Neural progenitor cell (in vitro differentiated cells): ENCODE results near the gene PDE1A. TPM values are rescaled to one million over a fixed set of nuclear protein-coding genes. Genes with fewer than 3 reads are reported as not detected.

ENCODE experiments used
- DNase-seq: peaks from one replicate; pipeline ENCODE4 v3.0.0-alpha.2; 2016; ENCODE audit warnings: low spot score
- H2AFZ ChIP-seq: fragments of 200-600 bp; sonication (generic); replicated peaks from 2 replicates; pipeline ENCODE4 v1.6.1; 2016; ENCODE audit warnings: antibody characterized with exemption
- H3F3A ChIP-seq: fragments of 200-600 bp; sonication (generic); 2 replicates; pipeline ENCODE4 v1.6.1; 2016; ENCODE audit warnings: antibody characterized with exemption, low read depth
- H3K27ac ChIP-seq: fragments of 200-600 bp; sonication (generic); 2 replicates; pipeline ENCODE4 v1.5.1; 2016; ENCODE audit warnings: mild to moderate bottlenecking
- H3K27me3 ChIP-seq: fragments of 200-600 bp; sonication (generic); 2 replicates; pipeline ENCODE4 v1.6.1; 2016; ENCODE audit warnings: mild to moderate bottlenecking, moderate library complexity
- H3K36me3 ChIP-seq: fragments of 200-600 bp; sonication (generic); 2 replicates; pipeline ENCODE4 v1.5.1; 2016
- H3K4me1 ChIP-seq: fragments of 200-600 bp; sonication (generic); 2 replicates; pipeline ENCODE4 v1.6.1; 2016; ENCODE audit warnings: mixed run types
- H3K4me2 ChIP-seq: fragments of 200-600 bp; sonication (generic); 2 replicates; pipeline ENCODE4 v1.6.1; 2016
- H3K4me3 ChIP-seq: fragments of 200-600 bp; sonication (generic); 2 replicates; pipeline ENCODE4 v1.5.1; 2016
- H3K79me2 ChIP-seq: fragments of 200-600 bp; sonication (generic); 2 replicates; pipeline ENCODE4 v1.6.1; 2016; ENCODE audit warnings: low read depth
- H3K9ac ChIP-seq: fragments of 200-600 bp; sonication (generic); 2 replicates; pipeline ENCODE4 v1.6.1; 2016
- H3K9me3 ChIP-seq: fragments of 200-600 bp; sonication (generic); 2 replicates; pipeline ENCODE4 v1.5.1; 2016; ENCODE audit warnings: low read depth
- H4K20me1 ChIP-seq: fragments of 200-600 bp; sonication (generic); 2 replicates; pipeline ENCODE4 v1.6.1; 2016; ENCODE audit warnings: low read depth
- H3K27ac Mint-ChIP-seq: 3 replicates; pipeline ENCODE4 v1.8.0; 2021; ENCODE audit warnings: mixed read lengths
- H3K27me3 Mint-ChIP-seq: 2 replicates; pipeline ENCODE4 v1.8.0; 2022; ENCODE audit warnings: low read depth, mild to moderate bottlenecking, inconsistent platforms, moderate library complexity, mixed read lengths; ENCODE audit not compliant: insufficient read depth
- H3K36me3 Mint-ChIP-seq: 3 replicates; pipeline ENCODE4 v1.8.0; 2021; ENCODE audit warnings: mixed read lengths
- H3K4me1 Mint-ChIP-seq: 3 replicates; pipeline ENCODE4 v1.8.0; 2021; ENCODE audit warnings: mixed read lengths
- H3K4me3 Mint-ChIP-seq: 3 replicates; pipeline ENCODE4 v1.8.0; 2021; ENCODE audit warnings: mild to moderate bottlenecking, moderate library complexity, mixed read lengths
- H3K9me3 Mint-ChIP-seq: 3 replicates; pipeline ENCODE4 v1.8.0; 2020; ENCODE audit warnings: mixed read lengths
- EZH2 ChIP-seq: fragments of 200-600 bp; sonication (generic); IDR thresholded peaks from 2 replicates; pipeline ENCODE4 v1.6.1; 2017; ENCODE audit warnings: antibody characterized with exemption, mild to moderate bottlenecking, moderate library complexity
- EZH2phosphoT487 ChIP-seq: fragments of 200-600 bp; sonication (generic); IDR thresholded peaks from 2 replicates; pipeline ENCODE4 v1.6.1; 2017; ENCODE audit warnings: antibody characterized with exemption
- total RNA-seq: library from RNA; depleted of rRNA; stranded (reverse); fragments of >200 nt; gene quantifications from 2 replicates; pipeline ENCODE4 v1.2.3, GENCODE V29; 2015; ENCODE audit warnings: low replicate concordance
- TF ChIP-seq, protein P1 (sequence below): fragments of 200-600 bp; sonication (generic); IDR thresholded peaks from 2 replicates; pipeline ENCODE4 v1.5.1; 2017; ENCODE audit warnings: antibody characterized with exemption, mild to moderate bottlenecking

Gene PDE1A
- total RNA-seq, 1 donor from 2014 or later: not detected

DNA sequence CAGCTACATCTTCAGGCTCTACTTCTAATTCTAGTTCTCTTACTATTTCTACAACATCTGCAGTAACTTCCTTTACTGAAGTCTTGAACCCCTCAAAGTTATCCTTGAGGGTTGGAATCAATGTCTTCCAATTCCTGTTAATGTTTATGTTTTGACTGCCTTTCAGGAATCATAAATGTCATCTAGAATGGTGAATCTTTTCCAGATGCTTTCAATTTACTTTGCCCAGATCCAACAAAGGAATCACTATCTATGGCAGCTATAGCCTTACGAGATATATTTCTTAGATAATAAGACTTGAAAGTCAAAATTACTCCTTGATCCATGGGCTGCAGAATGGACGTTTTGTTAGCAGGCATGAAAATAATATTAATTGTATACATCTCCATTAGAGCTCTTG, 123.9 kb downstream of the PDE1A start:
- Mint-ChIP-seq H3K9me3 (no peaks in the 10 kb centered on the region), H3K4me3 (no peak overlapping the region), H3K4me1 (no peaks in the 10 kb centered on the region), H3K27ac (no peak overlapping the region), H3K36me3 (no peaks in the 10 kb centered on the region), H3K27me3 (no peaks in the 10 kb centered on the region)
- H3K9ac ChIP-seq: no peak overlapping the region
- no peak overlapping the region for H3K4me2 ChIP-seq
- H3K79me2 ChIP-seq: no peaks in the 10 kb centered on the region
- TF ChIP-seq EZH2 (no peak), EZH2phosphoT487 (no peak)
- TF ChIP-seq, protein P1, sequence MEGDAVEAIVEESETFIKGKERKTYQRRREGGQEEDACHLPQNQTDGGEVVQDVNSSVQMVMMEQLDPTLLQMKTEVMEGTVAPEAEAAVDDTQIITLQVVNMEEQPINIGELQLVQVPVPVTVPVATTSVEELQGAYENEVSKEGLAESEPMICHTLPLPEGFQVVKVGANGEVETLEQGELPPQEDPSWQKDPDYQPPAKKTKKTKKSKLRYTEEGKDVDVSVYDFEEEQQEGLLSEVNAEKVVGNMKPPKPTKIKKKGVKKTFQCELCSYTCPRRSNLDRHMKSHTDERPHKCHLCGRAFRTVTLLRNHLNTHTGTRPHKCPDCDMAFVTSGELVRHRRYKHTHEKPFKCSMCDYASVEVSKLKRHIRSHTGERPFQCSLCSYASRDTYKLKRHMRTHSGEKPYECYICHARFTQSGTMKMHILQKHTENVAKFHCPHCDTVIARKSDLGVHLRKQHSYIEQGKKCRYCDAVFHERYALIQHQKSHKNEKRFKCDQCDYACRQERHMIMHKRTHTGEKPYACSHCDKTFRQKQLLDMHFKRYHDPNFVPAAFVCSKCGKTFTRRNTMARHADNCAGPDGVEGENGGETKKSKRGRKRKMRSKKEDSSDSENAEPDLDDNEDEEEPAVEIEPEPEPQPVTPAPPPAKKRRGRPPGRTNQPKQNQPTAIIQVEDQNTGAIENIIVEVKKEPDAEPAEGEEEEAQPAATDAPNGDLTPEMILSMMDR: no peak
- H3K36me3 ChIP-seq: no peaks in the 10 kb centered on the region
- no peaks in the 10 kb centered on the region for H4K20me1 ChIP-seq
- no peak overlapping the region for H3K27ac ChIP-seq
- no peak overlapping the region for H3K4me3 ChIP-seq
- H2AFZ ChIP-seq: no peak overlapping the region
- H3K4me1 ChIP-seq: no peaks in the 10 kb centered on the region
- no peaks in the 10 kb centered on the region for H3F3A ChIP-seq
- no peaks in the 10 kb centered on the region for H3K27me3 ChIP-seq
- DNase-seq: no peak
- no peaks in the 10 kb centered on the region for H3K9me3 ChIP-seq

DNA sequence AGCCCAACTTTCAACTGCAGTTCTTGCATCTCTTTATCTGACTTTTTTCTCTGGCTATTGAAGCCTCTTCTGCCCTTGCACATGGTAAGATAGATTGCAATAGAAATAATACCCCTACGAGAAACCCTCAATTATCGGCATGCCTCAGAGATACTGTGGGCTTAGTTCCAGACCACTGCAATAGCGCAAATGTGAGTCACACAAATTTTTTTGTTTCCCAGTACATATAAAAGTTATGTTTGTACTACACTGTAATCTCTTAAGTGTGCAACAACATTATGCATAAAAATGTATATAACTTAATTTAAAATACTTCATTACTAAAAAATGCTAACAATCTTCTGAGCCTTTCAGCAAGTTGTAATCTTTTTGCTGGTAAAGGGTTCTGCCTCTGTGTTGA, 124.7 kb downstream of the PDE1A start:
- no peak overlapping the region for H3K4me2 ChIP-seq
- H3K9me3 ChIP-seq: no peaks in the 10 kb centered on the region
- TF ChIP-seq EZH2: no peak
- TF ChIP-seq EZH2phosphoT487: no peak
- TF ChIP-seq, protein P1: no peak
- no peak for DNase-seq
- Mint-ChIP-seq H3K4me3 (no peak overlapping the region), H3K4me1 (no peaks in the 10 kb centered on the region), H3K27me3 (no peaks in the 10 kb centered on the region), H3K27ac (no peak overlapping the region), H3K36me3 (no peaks in the 10 kb centered on the region), H3K9me3 (no peaks in the 10 kb centered on the region)
- no peaks in the 10 kb centered on the region for H3K4me1 ChIP-seq
- H3K27me3 ChIP-seq: no peaks in the 10 kb centered on the region
- no peak overlapping the region for H2AFZ ChIP-seq
- no peaks in the 10 kb centered on the region for H4K20me1 ChIP-seq
- no peak overlapping the region for H3K27ac ChIP-seq
- no peak overlapping the region for H3K4me3 ChIP-seq
- H3K9ac ChIP-seq: no peak overlapping the region
- no peaks in the 10 kb centered on the region for H3F3A ChIP-seq
- no peaks in the 10 kb centered on the region for H3K36me3 ChIP-seq
- no peaks in the 10 kb centered on the region for H3K79me2 ChIP-seq

DNA sequence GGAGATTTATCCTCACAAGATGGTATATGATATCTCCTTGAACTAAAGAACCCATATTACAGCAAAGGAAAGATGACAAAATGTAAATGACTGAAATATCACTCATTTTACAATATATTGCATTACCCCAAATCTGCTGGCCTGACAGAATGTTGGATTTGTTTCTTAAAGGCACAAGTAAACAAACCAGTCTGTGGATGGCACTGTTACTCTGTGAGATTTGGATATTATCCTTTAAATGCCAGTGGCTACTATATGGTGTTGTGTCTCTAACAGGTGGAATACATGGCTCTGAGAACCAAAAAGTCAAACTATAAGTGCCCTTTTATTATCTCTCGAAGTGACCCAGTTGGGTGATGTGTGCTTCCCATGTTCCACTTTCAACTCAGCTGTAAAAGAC, 125.7 kb downstream of the PDE1A start:
- Histone ChIP-seq H3K27me3 (no peaks in the 10 kb centered on the region), H3K36me3 (no peaks in the 10 kb centered on the region), H3K27ac (no peak overlapping the region), H3K4me2 (no peak overlapping the region), H3F3A (no peaks in the 10 kb centered on the region), H3K4me3 (no peak overlapping the region), H4K20me1 (no peaks in the 10 kb centered on the region), H3K9ac (no peak overlapping the region), H2AFZ (no peak overlapping the region), H3K79me2 (no peaks in the 10 kb centered on the region), H3K9me3 (no peaks in the 10 kb centered on the region), H3K4me1 (no peaks in the 10 kb centered on the region)
- H3K36me3 Mint-ChIP-seq: no peaks in the 10 kb centered on the region
- TF ChIP-seq, protein P1: no peak
- TF ChIP-seq EZH2 (no peak), EZH2phosphoT487 (no peak)
- H3K9me3 Mint-ChIP-seq: no peaks in the 10 kb centered on the region
- H3K4me1 Mint-ChIP-seq: no peaks in the 10 kb centered on the region
- no peak for DNase-seq
- no peak overlapping the region for H3K27ac Mint-ChIP-seq
- H3K4me3 Mint-ChIP-seq: no peak overlapping the region
- no peaks in the 10 kb centered on the region for H3K27me3 Mint-ChIP-seq

DNA sequence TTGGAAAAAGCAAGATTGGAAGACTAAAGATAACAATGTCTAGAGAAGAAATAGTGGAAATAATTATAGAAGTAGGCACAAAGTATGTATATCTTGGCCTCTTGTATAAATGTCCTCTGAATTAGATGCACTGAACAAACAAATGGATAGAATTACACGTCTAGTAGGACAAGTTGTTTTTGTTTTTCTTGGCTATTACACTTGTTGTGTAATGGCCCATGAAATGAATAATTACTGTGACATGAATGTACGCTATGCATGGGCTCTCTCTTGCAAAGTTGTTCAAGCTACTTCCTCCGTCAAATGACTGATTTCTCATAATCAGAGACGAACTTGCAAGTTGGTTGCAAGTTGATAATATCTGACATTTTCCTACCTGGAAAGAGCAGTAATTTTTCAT, 126.2 kb downstream of the PDE1A start:
- H3K9me3 Mint-ChIP-seq: no peaks in the 10 kb centered on the region
- no peak overlapping the region for H3K27ac Mint-ChIP-seq
- DNase-seq: no peak
- no peaks in the 10 kb centered on the region for H3K79me2 ChIP-seq
- no peak overlapping the region for H3K4me2 ChIP-seq
- H3K9me3 ChIP-seq: no peaks in the 10 kb centered on the region
- no peak overlapping the region for H3K4me3 ChIP-seq
- H3K4me3 Mint-ChIP-seq: no peak overlapping the region
- H3K36me3 Mint-ChIP-seq: no peaks in the 10 kb centered on the region
- no peaks in the 10 kb centered on the region for H3F3A ChIP-seq
- H3K9ac ChIP-seq: no peak overlapping the region
- no peak overlapping the region for H3K27ac ChIP-seq
- no peaks in the 10 kb centered on the region for H3K4me1 ChIP-seq
- no peaks in the 10 kb centered on the region for H3K27me3 Mint-ChIP-seq
- TF ChIP-seq, protein P1: no peak
- TF ChIP-seq EZH2phosphoT487: no peak
- TF ChIP-seq EZH2: no peak
- H3K4me1 Mint-ChIP-seq: no peaks in the 10 kb centered on the region
- no peak overlapping the region for H2AFZ ChIP-seq
- H4K20me1 ChIP-seq: no peaks in the 10 kb centered on the region
- no peaks in the 10 kb centered on the region for H3K36me3 ChIP-seq
- no peaks in the 10 kb centered on the region for H3K27me3 ChIP-seq
